ENCODE results near the gene TRAPPC3. TPM values are rescaled to one million over a fixed set of nuclear protein-coding genes. Genes with fewer than 3 reads are reported as not detected.

TRAPPC3 gene
- total RNA-seq, 1 experiment from 2014 or later = 98.7 TPM

DNA sequence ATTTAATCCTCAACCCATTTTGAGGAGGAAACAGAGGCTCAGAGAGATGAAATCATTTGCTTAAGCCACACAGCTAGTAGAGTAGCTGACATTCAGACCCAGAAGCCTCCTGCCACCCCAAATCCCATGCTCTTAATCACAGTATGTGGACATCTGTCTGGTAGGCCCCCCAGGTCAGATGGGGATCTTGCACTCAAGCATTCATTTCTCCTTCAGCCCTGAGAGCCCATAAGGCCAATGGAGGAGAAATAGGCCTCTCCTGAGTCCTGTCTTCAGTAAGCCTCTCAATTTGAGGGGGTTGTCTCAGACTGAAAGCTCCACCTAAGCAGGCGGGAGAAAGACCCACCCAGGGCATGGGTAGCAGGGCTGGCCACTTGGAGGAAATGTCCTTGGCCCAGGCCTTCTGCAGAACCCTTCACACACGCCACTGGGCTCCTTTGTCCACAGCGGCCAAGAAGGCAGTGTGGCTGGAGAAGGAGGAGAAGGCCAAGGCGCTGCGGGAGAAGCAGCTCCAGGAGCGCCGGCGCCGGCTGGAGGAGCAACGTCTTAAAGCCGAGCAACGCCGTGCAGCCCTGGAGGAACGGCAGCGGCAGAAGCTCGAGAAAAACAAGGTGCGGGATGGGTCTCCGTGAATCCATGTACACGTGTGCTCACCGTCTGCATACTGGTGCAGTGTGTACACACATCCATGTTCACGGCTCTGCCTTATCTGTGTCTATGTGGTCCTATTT lies 22.9 kb upstream of the TRAPPC3 start:
- ATAC-seq (no peak), DNase-seq (ENCODE audit: low read depth, low spot score) (no peak)
- TF ChIP-seq, protein P1, sequence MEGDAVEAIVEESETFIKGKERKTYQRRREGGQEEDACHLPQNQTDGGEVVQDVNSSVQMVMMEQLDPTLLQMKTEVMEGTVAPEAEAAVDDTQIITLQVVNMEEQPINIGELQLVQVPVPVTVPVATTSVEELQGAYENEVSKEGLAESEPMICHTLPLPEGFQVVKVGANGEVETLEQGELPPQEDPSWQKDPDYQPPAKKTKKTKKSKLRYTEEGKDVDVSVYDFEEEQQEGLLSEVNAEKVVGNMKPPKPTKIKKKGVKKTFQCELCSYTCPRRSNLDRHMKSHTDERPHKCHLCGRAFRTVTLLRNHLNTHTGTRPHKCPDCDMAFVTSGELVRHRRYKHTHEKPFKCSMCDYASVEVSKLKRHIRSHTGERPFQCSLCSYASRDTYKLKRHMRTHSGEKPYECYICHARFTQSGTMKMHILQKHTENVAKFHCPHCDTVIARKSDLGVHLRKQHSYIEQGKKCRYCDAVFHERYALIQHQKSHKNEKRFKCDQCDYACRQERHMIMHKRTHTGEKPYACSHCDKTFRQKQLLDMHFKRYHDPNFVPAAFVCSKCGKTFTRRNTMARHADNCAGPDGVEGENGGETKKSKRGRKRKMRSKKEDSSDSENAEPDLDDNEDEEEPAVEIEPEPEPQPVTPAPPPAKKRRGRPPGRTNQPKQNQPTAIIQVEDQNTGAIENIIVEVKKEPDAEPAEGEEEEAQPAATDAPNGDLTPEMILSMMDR (IDR thresholded peaks at IDR 0.05) = no peak
- TF ChIP-seq TCF7L2 (IDR thresholded peaks at IDR 0.05; ENCODE audit: low read depth, low read length) (no peak), POLR2AphosphoS5 (IDR thresholded peaks at IDR 0.05; ENCODE audit: low read depth, low read length) (no peak), SIN3A (IDR thresholded peaks at IDR 0.05; ENCODE audit: borderline replicate concordance, insufficient read depth, low read depth, low read length) (no peak)
- TF ChIP-seq, protein P2, sequence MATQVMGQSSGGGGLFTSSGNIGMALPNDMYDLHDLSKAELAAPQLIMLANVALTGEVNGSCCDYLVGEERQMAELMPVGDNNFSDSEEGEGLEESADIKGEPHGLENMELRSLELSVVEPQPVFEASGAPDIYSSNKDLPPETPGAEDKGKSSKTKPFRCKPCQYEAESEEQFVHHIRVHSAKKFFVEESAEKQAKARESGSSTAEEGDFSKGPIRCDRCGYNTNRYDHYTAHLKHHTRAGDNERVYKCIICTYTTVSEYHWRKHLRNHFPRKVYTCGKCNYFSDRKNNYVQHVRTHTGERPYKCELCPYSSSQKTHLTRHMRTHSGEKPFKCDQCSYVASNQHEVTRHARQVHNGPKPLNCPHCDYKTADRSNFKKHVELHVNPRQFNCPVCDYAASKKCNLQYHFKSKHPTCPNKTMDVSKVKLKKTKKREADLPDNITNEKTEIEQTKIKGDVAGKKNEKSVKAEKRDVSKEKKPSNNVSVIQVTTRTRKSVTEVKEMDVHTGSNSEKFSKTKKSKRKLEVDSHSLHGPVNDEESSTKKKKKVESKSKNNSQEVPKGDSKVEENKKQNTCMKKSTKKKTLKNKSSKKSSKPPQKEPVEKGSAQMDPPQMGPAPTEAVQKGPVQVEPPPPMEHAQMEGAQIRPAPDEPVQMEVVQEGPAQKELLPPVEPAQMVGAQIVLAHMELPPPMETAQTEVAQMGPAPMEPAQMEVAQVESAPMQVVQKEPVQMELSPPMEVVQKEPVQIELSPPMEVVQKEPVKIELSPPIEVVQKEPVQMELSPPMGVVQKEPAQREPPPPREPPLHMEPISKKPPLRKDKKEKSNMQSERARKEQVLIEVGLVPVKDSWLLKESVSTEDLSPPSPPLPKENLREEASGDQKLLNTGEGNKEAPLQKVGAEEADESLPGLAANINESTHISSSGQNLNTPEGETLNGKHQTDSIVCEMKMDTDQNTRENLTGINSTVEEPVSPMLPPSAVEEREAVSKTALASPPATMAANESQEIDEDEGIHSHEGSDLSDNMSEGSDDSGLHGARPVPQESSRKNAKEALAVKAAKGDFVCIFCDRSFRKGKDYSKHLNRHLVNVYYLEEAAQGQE (IDR thresholded peaks at IDR 0.05; ENCODE audit: insufficient read depth in 1 of 2, low read depth in 2 of 2, low read length in 1 of 2) = no peak
- peaks cover 8% of the 10 kb centered on the region for H3K36me3 ChIP-seq (ENCODE audit: control insufficient read depth, insufficient read depth, low read length)
- H3K4me1 ChIP-seq (ENCODE audit: control insufficient read depth, insufficient read depth, low read length) = no peaks in the 10 kb centered on the region
- BruUV-seq (replicated peaks) = no TSS peak
- ChIA-PET POLR2A (no interaction called here), CTCF (no interaction called here)
- intact Hi-C loops (cut with micrococcal nuclease; ENCODE audit: unreplicated experiment) (no loop called here), in situ Hi-C loops (cut with HindIII; ENCODE audit: low pct_unique_long_range_greater_than_20kb, low sequenced_read_pairs) (no loop called here)
- H3K27ac ChIP-seq (ENCODE audit: low read length) = no peak overlapping the region
- no peaks in the 10 kb centered on the region for H3K9me3 ChIP-seq (ENCODE audit: control insufficient read depth, insufficient read depth, low read depth, low read length)
- H3K4me3 ChIP-seq (ENCODE audit: low read depth in 2 of 2, low read length in 2 of 2) = no peak overlapping the region
- no peaks in the 10 kb centered on the region for H3K27me3 ChIP-seq (ENCODE audit: control insufficient read depth, insufficient read depth, low read length)

DNA sequence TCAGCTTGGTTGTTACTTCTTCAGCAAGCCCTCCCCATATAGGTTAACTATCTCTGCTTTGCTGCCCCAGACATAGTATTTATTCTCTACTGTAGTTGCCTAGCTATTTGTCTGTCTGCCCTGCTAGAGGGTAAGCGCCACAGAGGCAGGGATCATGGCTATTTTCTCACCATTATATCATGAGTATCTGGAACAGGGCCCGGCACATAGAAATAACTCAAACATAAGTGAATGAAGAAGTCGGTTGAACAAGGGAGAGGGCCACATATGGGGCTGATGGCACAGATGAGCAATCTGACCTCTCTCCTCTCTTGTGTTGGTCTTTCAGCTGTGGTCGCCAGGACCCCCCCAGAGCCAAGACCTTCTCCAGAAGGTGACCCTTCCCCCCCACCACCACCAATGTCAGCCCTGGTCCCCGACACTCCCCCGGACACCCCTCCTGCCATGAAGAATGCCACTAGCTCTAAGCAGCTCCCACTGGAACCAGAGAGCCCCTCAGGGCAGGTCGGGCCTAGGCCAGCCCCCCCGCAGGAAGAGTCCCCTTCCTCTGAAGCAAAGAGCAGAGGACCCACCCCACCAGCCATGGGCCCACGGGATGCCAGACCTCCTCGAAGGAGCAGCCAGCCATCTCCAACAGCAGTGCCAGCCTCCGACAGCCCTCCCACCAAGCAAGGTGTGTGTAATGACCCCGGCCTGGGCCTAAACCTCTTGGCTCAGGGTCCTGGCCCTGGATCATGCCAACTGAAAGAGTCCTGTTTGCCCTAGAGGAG lies 21.5 kb upstream of the TRAPPC3 start:
- no peak overlapping the region for H3K27ac ChIP-seq (ENCODE audit: low read length)
- H3K9me3 ChIP-seq (ENCODE audit: control insufficient read depth, insufficient read depth, low read depth, low read length) = no peaks in the 10 kb centered on the region
- POLR2A ChIA-PET = no interaction called here
- DNase-seq (ENCODE audit: low read depth, low spot score) = no peak
- intact Hi-C loops (cut with micrococcal nuclease; ENCODE audit: unreplicated experiment) = loop anchor here (1.0 kb wide), 1 partner anchor 20 kb away; no protein-coding TSS in a partner anchor
- H3K4me3 ChIP-seq (ENCODE audit: low read depth in 2 of 2, low read length in 2 of 2) = no peak overlapping the region
- ATAC-seq = no peak
- H3K4me1 ChIP-seq (ENCODE audit: control insufficient read depth, insufficient read depth, low read length) = no peaks in the 10 kb centered on the region
- in situ Hi-C loops (cut with HindIII; ENCODE audit: low pct_unique_long_range_greater_than_20kb, low sequenced_read_pairs) = no loop called here
- H3K27me3 ChIP-seq (ENCODE audit: control insufficient read depth, insufficient read depth, low read length) = no peaks in the 10 kb centered on the region
- no peak for TF ChIP-seq SIN3A (IDR thresholded peaks at IDR 0.05; ENCODE audit: borderline replicate concordance, insufficient read depth, low read depth, low read length)
- CTCF ChIA-PET = no interaction called here
- H3K36me3 ChIP-seq (ENCODE audit: control insufficient read depth, insufficient read depth, low read length) = peaks cover 8% of the 10 kb centered on the region
- BruUV-seq (replicated peaks) = no TSS peak

DNA sequence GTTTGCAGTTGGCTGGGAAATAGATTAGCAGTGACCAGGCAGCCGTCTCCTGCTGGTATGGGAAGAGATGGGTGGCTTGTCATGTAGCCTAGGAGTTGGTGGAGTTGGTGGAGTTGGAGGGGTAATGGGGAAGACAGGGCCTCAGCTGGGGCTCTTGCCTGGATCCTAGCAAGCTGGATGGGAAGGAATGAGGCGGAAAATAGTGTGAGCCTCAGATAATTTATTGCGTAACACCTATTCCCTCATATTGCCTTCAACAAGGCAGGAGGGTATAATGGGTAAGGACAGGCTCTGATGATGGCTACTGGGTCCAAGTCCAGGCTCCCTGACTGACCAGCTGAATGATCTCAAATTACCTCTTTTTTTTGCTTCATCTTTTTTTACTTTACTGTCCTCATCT lies 19.2 kb upstream of the TRAPPC3 start:
- in situ Hi-C loops (cut with HindIII; ENCODE audit: low pct_unique_long_range_greater_than_20kb, low sequenced_read_pairs) (no loop called here), intact Hi-C loops (cut with micrococcal nuclease; ENCODE audit: unreplicated experiment) (no loop called here)
- Histone ChIP-seq H3K4me1 (ENCODE audit: control insufficient read depth, insufficient read depth, low read length) (no peaks in the 10 kb centered on the region), H3K9me3 (ENCODE audit: control insufficient read depth, insufficient read depth, low read depth, low read length) (no peaks in the 10 kb centered on the region), H3K4me3 (ENCODE audit: low read depth in 2 of 2, low read length in 2 of 2) (no peak overlapping the region), H3K27me3 (ENCODE audit: control insufficient read depth, insufficient read depth, low read length) (no peaks in the 10 kb centered on the region), H3K36me3 (ENCODE audit: control insufficient read depth, insufficient read depth, low read length) (peaks cover 5% of the 10 kb centered on the region; the same call in 1 of the 2 replicates), H3K27ac (ENCODE audit: low read length) (no peak overlapping the region)
- no peak for DNase-seq (ENCODE audit: low read depth, low spot score)
- TF ChIP-seq TCF7L2 (IDR thresholded peaks at IDR 0.05; ENCODE audit: low read depth, low read length) (no peak), SIN3A (IDR thresholded peaks at IDR 0.05; ENCODE audit: borderline replicate concordance, insufficient read depth, low read depth, low read length) (no peak), POLR2AphosphoS5 (IDR thresholded peaks at IDR 0.05; ENCODE audit: low read depth, low read length) (no peak)
- TF ChIP-seq, protein P1 (IDR thresholded peaks at IDR 0.05) = no peak
- TF ChIP-seq, protein P2 (IDR thresholded peaks at IDR 0.05; ENCODE audit: insufficient read depth in 1 of 2, low read depth in 2 of 2, low read length in 1 of 2) = no peak
- CTCF ChIA-PET = no interaction called here
- POLR2A ChIA-PET = no interaction called here
- ATAC-seq = no peak
- no TSS peak for BruUV-seq (replicated peaks)
